GM12878 (cell line): ENCODE data around the gene GNG3. TPM values are rescaled to one million over a fixed set of nuclear protein-coding genes. Genes with fewer than 3 reads are reported as not detected.

Source experiments
- ATF7 ChIP-seq: fragments of 450-650 bp; IDR thresholded peaks from 2 replicates; pipeline ENCODE4 v1.6.1; 2016; ENCODE audit warnings: low read depth, mild to moderate bottlenecking
- BCL3 ChIP-seq: IDR thresholded peaks from 2 replicates; pipeline ENCODE4 v1.6.1; 2011; ENCODE audit warnings: borderline replicate concordance, low read depth, mild to moderate bottlenecking, moderate library complexity, low read length; ENCODE audit not compliant: insufficient read depth, poor library complexity, severe bottlenecking
- CEBPB ChIP-seq, 2 experiments: fragments of 150-350 bp in 1 of 2; IDR thresholded peaks; 2 replicates each; pipeline ENCODE4 v1.6.1; 2012 to 2014; ENCODE audit warnings: low read depth in 2 of 2, low read length in 2 of 2, borderline replicate concordance in 1 of 2, inconsistent platforms in 1 of 2
- HDGF ChIP-seq: fragments of 450-650 bp; IDR thresholded peaks from 2 replicates; pipeline ENCODE4 v1.6.1; 2016; ENCODE audit warnings: antibody characterized with exemption
- NBN ChIP-seq: fragments of 450-650 bp; IDR thresholded peaks from 2 replicates; pipeline ENCODE4 v1.6.1; 2016
- ZBTB4 ChIP-seq: fragments of 450-650 bp; formaldehyde crosslinking; IDR thresholded peaks from 2 replicates; pipeline ENCODE4 v1.4.0; 2022; ENCODE audit warnings: mild to moderate bottlenecking, moderate library complexity
- polyA plus RNA-seq, 11 experiments: library from polyadenylated mRNA; depleted of rRNA in 4 of 11; unstranded in 6 of 11; stranded (reverse) in 5 of 11; fragments of >200 nt; fragmentation: Nextera tagmentation in 4 of 11; fragmentation: Illumina TruSeq in 1 of 11; extraction: Ambion mirVana in 4 of 11; extraction: Trizol in 1 of 11; gene quantifications; 1 replicate in 1 of 11; 2 replicates in 10 of 11; pipeline versions ENCODE4 v1.2.1 to v1.2.3, GENCODE V29; 2011 to 2016; ENCODE audit warnings: inconsistent platforms in 2 of 11, missing spikeins in 2 of 11, low read depth in 1 of 11
- total RNA-seq, 4 experiments: library from RNA; depleted of rRNA in 3 of 4; stranded (reverse); fragments of >200 nt in 3 of 4; fragmentation: Illumina TruSeq in 1 of 4; extraction: Trizol in 1 of 4; gene quantifications; 2 replicates each; pipeline versions ENCODE4 v1.2.1 to v1.2.3, GENCODE V29; 2013 to 2021

GNG3 gene
- total and polyA plus RNA-seq, 10 of the 15 experiments (the other 5 are each of a cell fraction or from before 2014, with no cell fraction given): 0.27 to 0.83 (median 0.57) TPM; not detected in 5

GRCh38 chr11:62725646-62726045 is 18.2 kb downstream of the GNG3 start (continued):
- TF ChIP-seq ZBTB4 (no peak), HDGF (no peak), CEBPB (IDR thresholded peaks at IDR 0.05; ENCODE audit: borderline replicate concordance in 1 of 2, low read depth in 2 of 2, low read length in 2 of 2) (no peak), NBN (no peak), BCL3 (no peak), ATF7 (no peak)
